WTC11 (cell line): ENCODE results near the gene PDE1C.

Source experiments
- ATF1 ChIP-seq: sonication (generic); formaldehyde crosslinking; IDR thresholded peaks from 2 replicates; pipeline ENCODE4 v1.8.1; 2023; ENCODE audit warnings: mild to moderate bottlenecking, moderate library complexity, missing genetic modification reagents
- CREB1 ChIP-seq: sonication (generic); formaldehyde crosslinking; IDR thresholded peaks from 2 replicates; pipeline ENCODE4 v1.8.0; 2023; ENCODE audit warnings: mild to moderate bottlenecking, missing genetic modification reagents
- CREM ChIP-seq: sonication (generic); formaldehyde crosslinking; IDR thresholded peaks from 2 replicates; pipeline ENCODE4 v1.8.1; 2022; ENCODE audit warnings: mild to moderate bottlenecking, missing genetic modification reagents, moderate library complexity
- CTCF ChIP-seq: fragments of 200-600 bp; IDR thresholded peaks from 2 replicates; pipeline ENCODE4 v1.8.0; 2022; ENCODE audit warnings: antibody characterized with exemption
- FOXJ3 ChIP-seq: sonication (generic); formaldehyde crosslinking; IDR thresholded peaks from 2 replicates; pipeline ENCODE4 v1.9.0; 2021; ENCODE audit warnings: missing genetic modification reagents, mild to moderate bottlenecking, borderline replicate concordance
- GABPB1 ChIP-seq: sonication (generic); formaldehyde crosslinking; IDR thresholded peaks from 2 replicates; pipeline ENCODE4 v1.8.1; 2023; ENCODE audit warnings: mild to moderate bottlenecking, missing genetic modification reagents
- KAT7 ChIP-seq: sonication (generic); formaldehyde crosslinking; IDR thresholded peaks from 2 replicates; pipeline ENCODE4 v1.8.1; 2023; ENCODE audit warnings: missing genetic modification reagents, mild to moderate bottlenecking, borderline replicate concordance
- RELA ChIP-seq: sonication (generic); formaldehyde crosslinking; IDR thresholded peaks from 2 replicates; pipeline ENCODE4 v1.8.1; 2022; ENCODE audit warnings: missing genetic modification reagents, mild to moderate bottlenecking, borderline replicate concordance
- SMAD3 ChIP-seq: sonication (generic); formaldehyde crosslinking; IDR thresholded peaks from 2 replicates; pipeline ENCODE4 v1.8.0; 2022; ENCODE audit warnings: missing genetic modification reagents, mild to moderate bottlenecking, borderline replicate concordance
- USF2 ChIP-seq: sonication (generic); formaldehyde crosslinking; IDR thresholded peaks from 2 replicates; pipeline ENCODE4 v1.8.1; 2023; ENCODE audit warnings: mild to moderate bottlenecking, missing genetic modification reagents, moderate library complexity
- ZNF138 ChIP-seq: sonication (generic); formaldehyde crosslinking; conservative IDR thresholded peaks from 2 replicates; pipeline ENCODE4 v1.8.1; 2022; ENCODE audit warnings: mild to moderate bottlenecking, moderate library complexity, missing genetic modification reagents
- ZNF263 ChIP-seq: sonication (generic); formaldehyde crosslinking; IDR thresholded peaks from 2 replicates; pipeline ENCODE4 v1.8.1; 2022; ENCODE audit warnings: low read depth, mild to moderate bottlenecking, moderate library complexity, missing genetic modification reagents
- ZNF416 ChIP-seq: fragments of 250-450 bp; sonication (Bioruptor Pico); IDR thresholded peaks from 2 replicates; pipeline ENCODE4 v1.9.0; 2021; ENCODE audit warnings: mild to moderate bottlenecking, inconsistent platforms
- TF ChIP-seq, protein P1 (sequence below): sonication (generic); formaldehyde crosslinking; IDR thresholded peaks from 2 replicates; pipeline ENCODE4 v1.8.0; 2023; ENCODE audit warnings: mild to moderate bottlenecking, missing genetic modification reagents

GRCh38 chr7:31788445-31788844 is 281.8 kb downstream of the PDE1C start:
- TF ChIP-seq KAT7 (CRISPR knock-in tag) (no peak), CTCF (no peak), RELA (CRISPR knock-in tag) (no peak), CREB1 (no peak), ZNF416 (CRISPR knock-in tag) (no peak), CREM (CRISPR knock-in tag) (no peak), ATF1 (CRISPR knock-in tag) (no peak), FOXJ3 (CRISPR knock-in tag) (no peak), ZNF263 (CRISPR knock-in tag) (no peak), SMAD3 (CRISPR knock-in tag) (no peak), GABPB1 (CRISPR knock-in tag) (no peak), USF2 (CRISPR knock-in tag) (no peak), ZNF138 (CRISPR knock-in tag) (no peak)
- TF ChIP-seq, protein P1, sequence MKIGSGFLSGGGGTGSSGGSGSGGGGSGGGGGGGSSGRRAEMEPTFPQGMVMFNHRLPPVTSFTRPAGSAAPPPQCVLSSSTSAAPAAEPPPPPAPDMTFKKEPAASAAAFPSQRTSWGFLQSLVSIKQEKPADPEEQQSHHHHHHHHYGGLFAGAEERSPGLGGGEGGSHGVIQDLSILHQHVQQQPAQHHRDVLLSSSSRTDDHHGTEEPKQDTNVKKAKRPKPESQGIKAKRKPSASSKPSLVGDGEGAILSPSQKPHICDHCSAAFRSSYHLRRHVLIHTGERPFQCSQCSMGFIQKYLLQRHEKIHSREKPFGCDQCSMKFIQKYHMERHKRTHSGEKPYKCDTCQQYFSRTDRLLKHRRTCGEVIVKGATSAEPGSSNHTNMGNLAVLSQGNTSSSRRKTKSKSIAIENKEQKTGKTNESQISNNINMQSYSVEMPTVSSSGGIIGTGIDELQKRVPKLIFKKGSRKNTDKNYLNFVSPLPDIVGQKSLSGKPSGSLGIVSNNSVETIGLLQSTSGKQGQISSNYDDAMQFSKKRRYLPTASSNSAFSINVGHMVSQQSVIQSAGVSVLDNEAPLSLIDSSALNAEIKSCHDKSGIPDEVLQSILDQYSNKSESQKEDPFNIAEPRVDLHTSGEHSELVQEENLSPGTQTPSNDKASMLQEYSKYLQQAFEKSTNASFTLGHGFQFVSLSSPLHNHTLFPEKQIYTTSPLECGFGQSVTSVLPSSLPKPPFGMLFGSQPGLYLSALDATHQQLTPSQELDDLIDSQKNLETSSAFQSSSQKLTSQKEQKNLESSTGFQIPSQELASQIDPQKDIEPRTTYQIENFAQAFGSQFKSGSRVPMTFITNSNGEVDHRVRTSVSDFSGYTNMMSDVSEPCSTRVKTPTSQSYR: no peak
